Activated CD8-positive, alpha-beta T cell treated with anti-CD3 and anti-CD28 coated beads for 36 hours (primary cell): ENCODE results near the gene SEC14L6. TPM values are rescaled to one million over a fixed set of nuclear protein-coding genes. Genes with fewer than 3 reads are reported as not detected.
"Not testable (repeated sequence)": the region's sequence is repeated elsewhere in the genome, so short reads cannot be mapped to it uniquely, and the experiment has no call there.

ENCODE experiments used
- ATAC-seq: fragments of 200-7000 bp; cut with Tn5 transposase; one replicate; pipeline ENCODE4 v1.10.0; 2021; ENCODE audit warnings: mild to moderate bottlenecking, moderate library complexity
- CTCF ChIA-PET: fragments of 350-600 bp; sonication (Branson Sonifier 250); formaldehyde crosslinking; loops from one replicate; lab custom pipeline; 2021; ENCODE audit warnings: antibody characterized with exemption; lab: Charles Lee
- POLR2A ChIA-PET: fragments of 350-600 bp; sonication (Branson Sonifier 250); formaldehyde crosslinking; loops from one replicate; lab custom pipeline; 2021; ENCODE audit warnings: antibody characterized with exemption; lab: Charles Lee
- DNase-seq: peaks from one replicate; pipeline ENCODE4 v3.0.0-alpha.2; 2020
- H3K27ac Mint-ChIP-seq: one replicate; pipeline ENCODE4 v1.8.0; 2021; ENCODE audit warnings: mild to moderate bottlenecking, mixed read lengths
- H3K27me3 Mint-ChIP-seq: one replicate; pipeline ENCODE4 v1.8.0; 2021; ENCODE audit warnings: mixed read lengths
- H3K36me3 Mint-ChIP-seq: one replicate; pipeline ENCODE4 v1.8.0; 2021; ENCODE audit warnings: low read depth, mixed read lengths
- H3K4me1 Mint-ChIP-seq: one replicate; pipeline ENCODE4 v1.8.0; 2021; ENCODE audit warnings: low read depth, mixed read lengths
- H3K4me3 Mint-ChIP-seq: one replicate; pipeline ENCODE4 v1.8.0; 2021; ENCODE audit warnings: mild to moderate bottlenecking, moderate library complexity, mixed read lengths
- H3K9me3 Mint-ChIP-seq: one replicate; pipeline ENCODE4 v1.8.0; 2021; ENCODE audit warnings: mixed read lengths
- intact Hi-C: fragments of 100-400 bp; cut with micrococcal nuclease; formaldehyde crosslinking; loops from one replicate; pipeline ENCODE4 v1.10.0; 2022
- total RNA-seq, 2 experiments: library from RNA; stranded (reverse); gene quantifications; one replicate each; pipeline ENCODE4 v1.2.3, GENCODE V29; 2021
- TF ChIP-seq, protein P1 (sequence below): fragments of 200-600 bp; IDR thresholded peaks from one replicate; pipeline ENCODE4 v1.8.0; 2022; ENCODE audit warnings: antibody characterized with exemption, mild to moderate bottlenecking

The SEC14L6 gene
- total RNA-seq, 2 experiments from 2014 or later: not detected

DNA sequence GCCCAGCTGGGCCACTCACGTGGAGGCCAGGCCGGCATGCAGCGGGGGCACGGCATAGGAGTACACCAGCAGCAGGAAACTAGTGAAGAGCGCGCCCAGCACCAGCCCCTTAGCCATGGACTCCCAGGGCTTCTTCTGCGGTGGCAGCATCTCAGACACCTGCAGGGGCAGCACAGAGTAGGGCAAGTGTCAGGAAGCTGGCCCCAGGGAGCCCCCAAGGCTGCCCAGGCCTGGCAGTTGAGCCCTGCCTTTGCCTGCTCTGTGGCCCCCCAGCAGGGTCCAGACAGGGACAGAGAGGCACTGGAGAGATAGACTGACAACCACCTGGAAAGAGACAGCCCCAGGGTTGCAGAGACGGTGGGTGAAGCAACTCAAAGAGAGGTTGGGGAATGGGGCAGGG, 10.7 kb upstream of the SEC14L6 start:
- intact Hi-C loops: no loop called here

DNA sequence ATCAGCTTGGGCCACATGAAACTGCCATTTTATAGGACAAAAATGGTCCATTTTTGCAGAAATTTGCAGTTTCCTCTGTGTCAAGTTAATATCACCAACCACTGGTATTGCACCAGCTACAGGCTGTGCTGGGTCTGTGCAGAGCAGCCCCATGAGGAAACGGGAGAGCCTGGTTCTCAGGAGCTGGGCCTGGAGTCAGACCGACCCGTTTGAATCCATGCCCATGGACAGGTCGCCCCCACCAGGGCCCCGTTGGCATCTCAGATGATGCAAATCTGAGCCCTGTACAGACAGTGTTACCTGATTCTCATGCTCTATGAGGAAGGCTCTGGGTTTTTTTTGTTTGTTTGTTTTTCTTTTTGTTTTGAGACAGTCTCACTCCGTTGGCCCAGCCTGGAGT, 9.8 kb upstream of the SEC14L6 start:
- CTCF ChIA-PET: interaction anchor here (0.8 to 1.4 kb wide), 3 partner anchors 10 to 50 kb away, joined by 4 read pairs; no protein-coding TSS in a partner anchor
- Mint-ChIP-seq H3K36me3 (no peaks in the 10 kb centered on the region), H3K27ac (no peak overlapping the region), H3K4me3 (no peak overlapping the region), H3K27me3 (no peaks in the 10 kb centered on the region), H3K9me3 (no peaks in the 10 kb centered on the region), H3K4me1 (no peaks in the 10 kb centered on the region)
- POLR2A ChIA-PET: no interaction called here
- no peak for ATAC-seq
- intact Hi-C loops: no loop called here
- TF ChIP-seq, protein P1, sequence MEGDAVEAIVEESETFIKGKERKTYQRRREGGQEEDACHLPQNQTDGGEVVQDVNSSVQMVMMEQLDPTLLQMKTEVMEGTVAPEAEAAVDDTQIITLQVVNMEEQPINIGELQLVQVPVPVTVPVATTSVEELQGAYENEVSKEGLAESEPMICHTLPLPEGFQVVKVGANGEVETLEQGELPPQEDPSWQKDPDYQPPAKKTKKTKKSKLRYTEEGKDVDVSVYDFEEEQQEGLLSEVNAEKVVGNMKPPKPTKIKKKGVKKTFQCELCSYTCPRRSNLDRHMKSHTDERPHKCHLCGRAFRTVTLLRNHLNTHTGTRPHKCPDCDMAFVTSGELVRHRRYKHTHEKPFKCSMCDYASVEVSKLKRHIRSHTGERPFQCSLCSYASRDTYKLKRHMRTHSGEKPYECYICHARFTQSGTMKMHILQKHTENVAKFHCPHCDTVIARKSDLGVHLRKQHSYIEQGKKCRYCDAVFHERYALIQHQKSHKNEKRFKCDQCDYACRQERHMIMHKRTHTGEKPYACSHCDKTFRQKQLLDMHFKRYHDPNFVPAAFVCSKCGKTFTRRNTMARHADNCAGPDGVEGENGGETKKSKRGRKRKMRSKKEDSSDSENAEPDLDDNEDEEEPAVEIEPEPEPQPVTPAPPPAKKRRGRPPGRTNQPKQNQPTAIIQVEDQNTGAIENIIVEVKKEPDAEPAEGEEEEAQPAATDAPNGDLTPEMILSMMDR: no peak
- DNase-seq: peak; percentile 21

More for the DNA sequence above, 10.7 kb upstream of the SEC14L6 start:
- Mint-ChIP-seq H3K27me3 (no peaks in the 10 kb centered on the region), H3K4me1 (no peaks in the 10 kb centered on the region), H3K9me3 (no peaks in the 10 kb centered on the region), H3K36me3 (no peaks in the 10 kb centered on the region), H3K4me3 (no peak overlapping the region), H3K27ac (no peak overlapping the region)
- TF ChIP-seq, protein P1: no peak
- no peak for ATAC-seq
- ChIA-PET CTCF (interaction anchor here (0.8 kb wide), 1 partner anchor 16 kb away, joined by 4 read pairs; no protein-coding TSS in a partner anchor), POLR2A (no interaction called here)
- DNase-seq: no peak

DNA sequence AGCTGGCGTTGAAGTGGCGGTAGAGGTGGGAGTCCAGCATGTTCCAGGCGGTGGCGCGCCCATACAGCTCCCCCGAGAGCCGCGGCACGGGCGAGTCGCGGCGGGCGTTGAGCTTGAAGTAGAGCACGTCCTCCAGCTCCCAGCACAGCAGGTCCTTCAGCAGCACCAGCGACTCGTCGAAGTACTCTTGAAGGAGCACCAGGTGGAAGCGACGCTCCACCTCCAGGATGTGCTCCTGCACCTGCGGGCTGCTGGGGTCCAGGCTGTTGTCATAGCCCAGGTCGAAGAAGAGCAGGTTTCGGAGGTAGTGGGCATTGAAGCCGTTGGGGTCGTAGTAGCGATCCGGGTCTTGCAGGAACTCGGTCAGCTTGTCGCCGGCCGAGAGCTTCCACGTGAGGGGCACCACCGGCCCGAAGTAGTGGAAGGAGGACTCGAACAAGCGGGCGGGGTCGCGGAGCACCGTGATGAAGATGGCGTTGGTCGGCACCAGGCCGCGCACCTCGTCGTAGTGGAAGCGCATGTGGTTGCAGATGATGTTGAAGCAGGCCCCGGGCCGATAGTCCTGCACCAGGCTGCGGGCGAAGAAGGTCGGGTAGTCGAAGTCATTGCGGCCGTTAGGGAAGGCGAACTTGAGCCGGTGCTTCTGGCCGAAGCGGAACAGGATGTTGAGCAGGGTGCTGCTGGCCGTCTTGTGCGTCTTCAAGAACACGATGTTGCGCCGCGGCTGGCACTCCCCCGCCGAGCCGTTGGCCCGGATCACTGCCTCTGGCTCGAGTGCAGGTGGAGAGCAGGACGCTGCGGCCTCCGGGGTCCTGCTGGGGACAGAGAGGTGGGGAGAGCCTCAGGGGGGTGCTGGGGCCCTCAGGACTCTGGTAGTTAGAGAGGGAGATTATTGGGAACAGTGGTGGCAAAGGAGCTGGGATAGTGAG, 9.0 kb upstream of the SEC14L6 start:
- Mint-ChIP-seq H3K27me3 (no peaks in the 10 kb centered on the region), H3K27ac (no peak overlapping the region), H3K4me3 (no peak overlapping the region), H3K4me1 (no peaks in the 10 kb centered on the region), H3K9me3 (no peaks in the 10 kb centered on the region), H3K36me3 (no peaks in the 10 kb centered on the region)
- CTCF ChIA-PET: interaction anchor here (1.2 to 1.4 kb wide), 2 partner anchors 11 to 51 kb away, joined by 4 read pairs; no protein-coding TSS in a partner anchor
- TF ChIP-seq, protein P1: no peak
- ATAC-seq (no peak), DNase-seq (no peak)
- intact Hi-C loops: no loop called here
- POLR2A ChIA-PET: no interaction called here

DNA sequence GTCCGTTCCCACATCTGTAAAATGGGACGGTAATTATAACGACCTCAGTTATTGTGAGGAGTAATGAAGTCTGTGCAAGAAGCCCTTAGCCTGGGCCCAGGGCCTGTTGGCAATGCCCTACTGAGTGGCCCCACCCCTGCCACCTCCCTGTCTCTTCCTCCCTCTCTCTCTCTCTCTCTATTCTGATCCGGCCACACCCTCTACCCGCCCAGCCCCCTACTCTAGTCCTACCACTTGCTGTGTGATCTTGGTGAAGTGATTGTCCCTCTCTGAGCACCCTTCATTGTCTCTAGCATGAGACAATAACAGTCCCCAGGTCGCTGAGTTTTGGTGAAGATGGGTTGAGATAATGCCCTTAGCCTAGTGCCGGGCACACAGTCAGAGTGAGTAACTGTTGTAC, 7.4 kb upstream of the SEC14L6 start:
- intact Hi-C loops: no loop called here
- Mint-ChIP-seq H3K36me3 (no peaks in the 10 kb centered on the region), H3K4me1 (no peaks in the 10 kb centered on the region), H3K27me3 (no peaks in the 10 kb centered on the region), H3K9me3 (no peaks in the 10 kb centered on the region), H3K27ac (no peak overlapping the region), H3K4me3 (no peak overlapping the region)
- ChIA-PET POLR2A (no interaction called here), CTCF (no interaction called here)
- ATAC-seq (no peak), DNase-seq (no peak)
- TF ChIP-seq, protein P1: no peak

DNA sequence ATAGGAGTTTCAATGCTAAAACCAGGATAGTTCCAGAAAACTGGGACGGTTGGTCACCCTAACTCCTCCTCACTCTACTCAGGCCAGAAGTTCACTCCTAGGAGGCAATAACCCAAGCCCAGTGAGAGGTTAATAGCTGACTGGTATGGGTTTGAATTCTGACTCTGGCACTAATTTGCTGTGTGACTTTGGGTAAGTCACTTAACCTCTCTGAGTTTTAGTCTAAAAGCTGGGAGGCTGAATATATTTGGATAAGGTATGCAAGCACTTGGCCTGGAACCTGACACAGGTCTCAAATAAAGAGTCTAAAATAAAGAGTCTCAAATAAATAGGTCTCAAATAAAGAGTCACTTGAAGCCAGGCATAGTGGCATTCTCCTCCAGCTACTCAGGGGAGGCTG, 6.2 kb upstream of the SEC14L6 start:
- TF ChIP-seq, protein P1: no peak
- CTCF ChIA-PET: interaction anchor here (1.1 kb wide), 1 partner anchor 12 kb away, joined by 3 read pairs; no protein-coding TSS in a partner anchor
- Mint-ChIP-seq H3K9me3 (no peaks in the 10 kb centered on the region), H3K27me3 (no peaks in the 10 kb centered on the region), H3K4me1 (no peaks in the 10 kb centered on the region), H3K27ac (no peak overlapping the region), H3K4me3 (no peak overlapping the region), H3K36me3 (no peaks in the 10 kb centered on the region)
- DNase-seq: no peak
- intact Hi-C loops: no loop called here
- POLR2A ChIA-PET: no interaction called here
- ATAC-seq: no peak

DNA sequence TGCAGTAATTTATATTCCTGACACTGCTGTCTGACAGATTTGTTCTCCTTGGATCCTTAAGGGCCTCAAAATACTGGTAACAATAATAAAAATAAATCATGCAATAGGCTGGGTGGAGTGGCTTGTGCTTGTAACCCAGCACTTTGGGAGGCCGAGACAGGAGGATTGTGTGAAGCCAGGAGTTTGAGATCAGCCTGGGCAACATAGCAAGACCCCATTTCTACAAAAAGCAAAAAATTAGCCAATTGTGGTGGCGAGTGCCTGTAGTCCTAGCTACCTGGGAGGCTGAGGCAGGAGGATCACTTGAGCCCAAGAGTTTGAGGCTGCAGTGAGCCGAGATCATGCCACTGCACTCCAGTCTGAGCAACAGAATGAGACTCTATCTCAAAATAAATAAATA, 5.3 kb upstream of the SEC14L6 start:
- ATAC-seq, H3K4me3 Mint-ChIP-seq, H3K36me3 Mint-ChIP-seq, H3K4me1 Mint-ChIP-seq, CTCF ChIA-PET, POLR2A ChIA-PET, DNase-seq, H3K27ac Mint-ChIP-seq, intact Hi-C loops, H3K9me3 Mint-ChIP-seq, H3K27me3 Mint-ChIP-seq: not testable (repeated sequence)
